Measurements from ENCODE around the gene PPM1L.

PPM1L gene

DNA sequence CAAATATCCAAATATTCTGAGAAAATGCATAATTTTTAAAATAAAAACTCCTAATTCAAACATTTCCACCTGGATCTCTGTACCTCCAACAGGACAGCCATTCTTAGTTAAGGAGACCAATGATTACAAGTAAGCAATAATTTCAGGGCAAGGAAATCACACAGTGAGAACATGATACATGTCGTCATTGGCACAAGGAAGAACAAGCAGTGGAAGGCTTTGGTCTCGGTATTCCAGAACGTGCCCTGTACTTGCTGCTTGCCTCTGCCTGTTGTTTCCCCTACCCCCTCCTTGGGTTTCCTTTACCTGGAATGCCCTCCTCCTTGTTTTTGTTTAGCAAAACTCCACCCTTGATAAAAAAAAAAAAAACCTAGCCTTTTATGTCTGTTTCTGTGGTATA, 72.8 kb downstream of the PPM1L start:
- H3K4me2 ChIP-seq (ENCODE audit: low read depth, low read length), result no peak overlapping the region
- H2AFZ ChIP-seq (ENCODE audit: low read length), result no peak overlapping the region
- TF ChIP-seq EZH2 (optimal IDR thresholded peaks at IDR 0.05; ENCODE audit: low read depth, low read length) (no peak), EZH2phosphoT487 (IDR thresholded peaks at IDR 0.05; ENCODE audit: low read length) (no peak), CTCF (IDR thresholded peaks at IDR 0.05; ENCODE audit: low read length) (no peak)
- H3K36me3 ChIP-seq (replicated peaks; ENCODE audit: insufficient read depth, low read length), result no peaks in the 10 kb centered on the region
- H3F3A ChIP-seq (ENCODE audit: insufficient read depth, low read length), result no peaks in the 10 kb centered on the region
- H3K79me2 ChIP-seq (ENCODE audit: low read length), result no peaks in the 10 kb centered on the region
- no peak overlapping the region for H3K9ac ChIP-seq (ENCODE audit: low read length)
- H3K9me3 ChIP-seq (replicated peaks; ENCODE audit: insufficient read depth, low read length), result no peaks in the 10 kb centered on the region
- H3K9me2 ChIP-seq (replicated peaks; ENCODE audit: insufficient read depth, low read length), result no peaks in the 10 kb centered on the region
- H3K27me3 ChIP-seq (replicated peaks; ENCODE audit: insufficient read depth, low read length), result no peaks in the 10 kb centered on the region
- H4K20me1 ChIP-seq (ENCODE audit: insufficient read depth, low read length), result no peaks in the 10 kb centered on the region
- no peak overlapping the region for H3K27ac ChIP-seq (ENCODE audit: low read length)
- no peaks in the 10 kb centered on the region for H3K4me1 ChIP-seq (ENCODE audit: low read length)
- no peak for DNase-seq
- H3K4me3 ChIP-seq (ENCODE audit: low read length), result no peak overlapping the region

- H3K27me3 ChIP-seq (replicated peaks; ENCODE audit: insufficient read depth, low read length), result no peaks in the 10 kb centered on the region
Observed at GRCh38 chr3:160829486-160830009, 73.5 kb downstream of the PPM1L start.

DNA sequence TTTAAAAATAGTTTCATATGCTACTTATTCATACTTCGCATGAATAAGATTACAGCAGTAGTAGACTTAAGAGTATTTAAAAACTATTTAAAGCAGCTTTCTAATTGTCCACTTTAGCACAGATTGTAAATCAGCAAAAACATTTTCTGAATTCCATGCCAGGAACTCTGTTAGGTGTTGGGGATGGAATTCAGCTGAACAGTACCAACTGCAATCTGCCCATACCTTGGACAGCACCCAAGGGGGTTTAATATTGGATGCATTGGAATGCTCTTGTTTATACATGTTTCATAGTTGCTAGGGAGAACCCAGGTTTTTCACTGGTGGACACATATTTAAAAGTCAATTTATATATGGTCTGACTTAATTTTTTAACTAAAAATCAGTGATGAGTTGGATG, 74.8 kb downstream of the PPM1L start:
- Histone ChIP-seq H3K4me1 (ENCODE audit: low read length) (no peaks in the 10 kb centered on the region), H3K27me3 (replicated peaks; ENCODE audit: insufficient read depth, low read length) (no peaks in the 10 kb centered on the region), H3K79me2 (ENCODE audit: low read length) (no peaks in the 10 kb centered on the region), H4K20me1 (ENCODE audit: insufficient read depth, low read length) (no peaks in the 10 kb centered on the region), H2AFZ (ENCODE audit: low read length) (no peak overlapping the region), H3K4me3 (ENCODE audit: low read length) (no peak overlapping the region), H3K9ac (ENCODE audit: low read length) (no peak overlapping the region), H3K36me3 (replicated peaks; ENCODE audit: insufficient read depth, low read length) (no peaks in the 10 kb centered on the region), H3F3A (ENCODE audit: insufficient read depth, low read length) (no peaks in the 10 kb centered on the region), H3K27ac (ENCODE audit: low read length) (no peak overlapping the region), H3K4me2 (ENCODE audit: low read depth, low read length) (no peak overlapping the region), H3K9me3 (replicated peaks; ENCODE audit: insufficient read depth, low read length) (no peaks in the 10 kb centered on the region), H3K9me2 (replicated peaks; ENCODE audit: insufficient read depth, low read length) (no peaks in the 10 kb centered on the region)
- TF ChIP-seq EZH2 (optimal IDR thresholded peaks at IDR 0.05; ENCODE audit: low read depth, low read length), result no peak
- DNase-seq, result no peak

More at GRCh38 chr3:160829486-160830009, 73.5 kb downstream of the PPM1L start:
- Histone ChIP-seq H3K4me3 (ENCODE audit: low read length) (no peak overlapping the region), H2AFZ (ENCODE audit: low read length) (no peak overlapping the region), H3K4me1 (ENCODE audit: low read length) (no peaks in the 10 kb centered on the region), H3K79me2 (ENCODE audit: low read length) (no peaks in the 10 kb centered on the region), H3K9ac (ENCODE audit: low read length) (no peak overlapping the region), H3K9me3 (replicated peaks; ENCODE audit: insufficient read depth, low read length) (no peaks in the 10 kb centered on the region), H3K36me3 (replicated peaks; ENCODE audit: insufficient read depth, low read length) (no peaks in the 10 kb centered on the region), H3K9me2 (replicated peaks; ENCODE audit: insufficient read depth, low read length) (no peaks in the 10 kb centered on the region), H3K27ac (ENCODE audit: low read length) (no peak overlapping the region), H3K4me2 (ENCODE audit: low read depth, low read length) (no peak overlapping the region), H3F3A (ENCODE audit: insufficient read depth, low read length) (no peaks in the 10 kb centered on the region), H4K20me1 (ENCODE audit: insufficient read depth, low read length) (no peaks in the 10 kb centered on the region)
- DNase-seq, result no peak
- TF ChIP-seq EZH2phosphoT487 (IDR thresholded peaks at IDR 0.05; ENCODE audit: low read length), result no peak
- TF ChIP-seq EZH2 (optimal IDR thresholded peaks at IDR 0.05; ENCODE audit: low read depth, low read length), result no peak
- no peak for TF ChIP-seq CTCF (IDR thresholded peaks at IDR 0.05; ENCODE audit: low read length)

- Histone ChIP-seq H3K4me3 (ENCODE audit: low read length) (no peak overlapping the region), H3K36me3 (replicated peaks; ENCODE audit: insufficient read depth, low read length) (no peaks in the 10 kb centered on the region), H3K9ac (ENCODE audit: low read length) (no peak overlapping the region), H3K79me2 (ENCODE audit: low read length) (no peaks in the 10 kb centered on the region), H3K27ac (ENCODE audit: low read length) (no peak overlapping the region), H3K9me2 (replicated peaks; ENCODE audit: insufficient read depth, low read length) (no peaks in the 10 kb centered on the region), H3K9me3 (replicated peaks; ENCODE audit: insufficient read depth, low read length) (no peaks in the 10 kb centered on the region), H2AFZ (ENCODE audit: low read length) (no peak overlapping the region), H3K4me1 (ENCODE audit: low read length) (no peaks in the 10 kb centered on the region), H3K27me3 (replicated peaks; ENCODE audit: insufficient read depth, low read length) (no peaks in the 10 kb centered on the region), H3K4me2 (ENCODE audit: low read depth, low read length) (no peak overlapping the region), H3F3A (ENCODE audit: insufficient read depth, low read length) (no peaks in the 10 kb centered on the region), H4K20me1 (ENCODE audit: insufficient read depth, low read length) (no peaks in the 10 kb centered on the region)
- TF ChIP-seq EZH2phosphoT487 (IDR thresholded peaks at IDR 0.05; ENCODE audit: low read length) (no peak), CTCF (IDR thresholded peaks at IDR 0.05; ENCODE audit: low read length) (no peak), EZH2 (optimal IDR thresholded peaks at IDR 0.05; ENCODE audit: low read depth, low read length) (no peak)
- DNase-seq, result no peak
Observed at GRCh38 chr3:160831401-160831800, 75.4 kb downstream of the PPM1L start.
